H1 (cell line): ENCODE results near the gene PLPPR3. TPM values are rescaled to one million over a fixed set of nuclear protein-coding genes. Genes with fewer than 3 reads are reported as not detected.

ENCODE experiments used
- CREB1 ChIP-seq: IDR thresholded peaks from 2 replicates; pipeline ENCODE4 v1.6.1; 2012; ENCODE audit warnings: inconsistent platforms
- FOSL1 ChIP-seq: IDR thresholded peaks from 2 replicates; pipeline ENCODE4 v1.6.1; 2011; ENCODE audit warnings: mild to moderate bottlenecking, low read depth, low read length, moderate library complexity; ENCODE audit not compliant: insufficient read depth
- GABPA ChIP-seq: IDR thresholded peaks from 2 replicates; pipeline ENCODE4 v1.6.1; 2011; ENCODE audit warnings: mild to moderate bottlenecking, low read length, moderate library complexity, borderline replicate concordance; ENCODE audit not compliant: insufficient read depth
- KDM4A ChIP-seq: IDR thresholded peaks from one replicate; pipeline ENCODE4 v1.7.1; 2012; ENCODE audit warnings: low read depth, mild to moderate bottlenecking, moderate library complexity, low read length, inconsistent platforms; ENCODE audit not compliant: severe bottlenecking
- RXRA ChIP-seq: IDR thresholded peaks from 2 replicates; pipeline ENCODE4 v1.6.1; 2011; ENCODE audit warnings: low read depth, mild to moderate bottlenecking, low read length, moderate library complexity; ENCODE audit not compliant: insufficient read depth
- SP4 ChIP-seq: IDR thresholded peaks from 2 replicates; pipeline ENCODE4 v1.6.1; 2012; ENCODE audit warnings: low read length, inconsistent platforms
- polyA plus RNA-seq, 7 experiments: library from polyadenylated mRNA; depleted of rRNA in 3 of 7; stranded (reverse) in 5 of 7; unstranded in 2 of 7; fragments of >200 nt in 5 of 7; fragments of 200-250 nt in 2 of 7; gene quantifications; 1 replicate in 5 of 7; 2 replicates in 1 of 7; 4 replicates in 1 of 7; pipeline versions ENCODE4 v1.2.1 to v1.2.3, GENCODE V29; 2011 to 2013; ENCODE audit warnings: missing spikeins in 2 of 7, mixed read lengths in 2 of 7
- total RNA-seq: library from RNA; stranded (reverse); fragmentation: NEBNext Ultra II Directional; extraction: Animal tissue kit (Norgen Biotek cat#: 25700); gene quantifications from 2 replicates; pipeline ENCODE4 v1.2.1, GENCODE V29; 2021

PLPPR3 gene
- total and polyA plus RNA-seq, 2 of the 8 experiments (the other 6 are each of a cell fraction or from before 2014, with no cell fraction given) = 71.7 to 76.4 TPM

DNA sequence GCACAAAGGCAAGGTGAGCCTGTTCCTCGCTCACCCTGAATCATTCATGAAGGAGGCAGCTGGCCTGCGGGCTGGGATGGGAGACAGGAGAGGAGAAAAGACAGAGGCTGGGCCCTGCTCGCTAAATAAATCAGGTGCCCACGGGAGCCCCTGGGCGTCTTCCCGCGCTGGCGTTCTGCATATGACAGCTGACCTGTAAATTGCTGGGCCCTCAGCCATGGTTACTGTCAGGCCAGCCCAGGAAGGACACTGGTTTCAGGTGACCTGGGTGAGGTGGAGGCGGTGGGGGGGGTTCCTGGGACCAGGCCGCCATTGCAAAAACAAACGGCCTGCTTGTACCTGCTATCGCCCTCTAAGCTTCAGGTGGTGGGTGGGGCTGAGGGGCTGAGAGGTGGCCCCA is 27.9 kb downstream of the PLPPR3 start (continued):
- no peak for TF ChIP-seq GABPA
- TF ChIP-seq FOSL1 = no peak
- no peak for TF ChIP-seq KDM4A
- no peak for TF ChIP-seq RXRA
- TF ChIP-seq CREB1 = no peak
- TF ChIP-seq SP4 = no peak
